ENCODE results near the gene CIROP. TPM values are rescaled to one million over a fixed set of nuclear protein-coding genes. Genes with fewer than 3 reads are reported as not detected.

The CIROP gene
- total RNA-seq, 2 experiments from 2014 or later, result not detected

DNA sequence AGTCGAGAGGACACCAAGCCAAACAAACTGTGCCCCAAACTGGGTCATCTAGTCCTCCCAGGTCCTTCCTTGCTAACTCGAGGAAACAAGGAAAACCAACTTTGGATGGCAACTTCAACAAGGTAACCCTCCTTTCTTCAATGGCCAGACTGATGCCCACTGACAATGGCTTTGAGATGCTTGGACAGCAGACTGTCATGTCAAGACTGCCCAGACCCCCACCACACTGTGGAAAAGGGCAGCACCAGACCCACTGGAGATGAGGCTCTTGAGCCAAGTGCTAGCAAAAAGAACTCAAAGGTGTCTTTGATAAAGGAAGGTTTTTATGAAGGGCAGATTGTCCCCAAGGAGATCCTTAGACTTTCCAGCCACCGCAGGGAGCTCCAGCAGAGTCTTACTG lies 38.4 kb downstream of the CIROP start:
- peaks cover 52% of the 10 kb centered on the region for H3K36me3 Mint-ChIP-seq (ENCODE audit: low read depth)
- no peak for DNase-seq
- peaks cover 26% of the 10 kb centered on the region for H3K4me1 Mint-ChIP-seq
- H3K9me3 Mint-ChIP-seq, result no peaks in the 10 kb centered on the region
- peak overlapping the region; percentile 25 for H3K27ac Mint-ChIP-seq
- H3K27me3 Mint-ChIP-seq, result no peaks in the 10 kb centered on the region
- CTCF ChIA-PET, result interaction anchor here (1.0 to 2.4 kb wide), 4 partner anchors 8 to 80 kb away, joined by 3 to 9 read pairs (median 6); partner anchors contain the start of gene CDH24
- POLR2A ChIA-PET, result interaction anchor here (0.6 kb wide), 1 partner anchor 118 kb away, joined by 4 read pairs; no protein-coding TSS in a partner anchor
- no peak overlapping the region for H3K4me3 Mint-ChIP-seq

DNA sequence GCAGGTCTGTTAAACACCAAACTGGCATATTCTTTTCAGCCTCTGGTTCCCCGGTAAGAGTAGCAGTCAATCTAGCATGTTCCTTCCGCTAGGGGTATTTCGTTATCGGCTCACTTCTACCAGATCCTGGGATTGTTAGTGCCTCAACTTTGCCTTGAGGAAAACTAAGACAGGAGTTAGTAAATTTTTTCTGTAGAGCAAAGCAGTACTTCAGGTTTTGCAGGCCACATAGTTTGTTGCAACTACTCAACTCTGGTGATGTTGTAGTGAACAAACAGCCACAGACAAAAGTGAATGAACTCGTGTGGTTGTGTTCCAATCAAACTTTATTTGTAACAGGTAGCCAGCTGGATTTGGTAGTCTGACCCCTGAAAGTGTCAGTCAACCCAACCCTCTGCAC lies 41.2 kb downstream of the CIROP start:
- no peaks in the 10 kb centered on the region for H3K27me3 Mint-ChIP-seq
- H3K36me3 Mint-ChIP-seq (ENCODE audit: low read depth), result peaks cover 55% of the 10 kb centered on the region
- no peak overlapping the region for H3K4me3 Mint-ChIP-seq
- no peak for DNase-seq
- H3K4me1 Mint-ChIP-seq, result peaks cover 10% of the 10 kb centered on the region
- ChIA-PET CTCF (interaction anchor here (0.5 to 3.8 kb wide), 4 partner anchors 8 to 199 kb away, joined by 3 to 17 read pairs (median 5); no protein-coding TSS in a partner anchor), POLR2A (no interaction called here)
- H3K27ac Mint-ChIP-seq, result no peak overlapping the region
- no peaks in the 10 kb centered on the region for H3K9me3 Mint-ChIP-seq

DNA sequence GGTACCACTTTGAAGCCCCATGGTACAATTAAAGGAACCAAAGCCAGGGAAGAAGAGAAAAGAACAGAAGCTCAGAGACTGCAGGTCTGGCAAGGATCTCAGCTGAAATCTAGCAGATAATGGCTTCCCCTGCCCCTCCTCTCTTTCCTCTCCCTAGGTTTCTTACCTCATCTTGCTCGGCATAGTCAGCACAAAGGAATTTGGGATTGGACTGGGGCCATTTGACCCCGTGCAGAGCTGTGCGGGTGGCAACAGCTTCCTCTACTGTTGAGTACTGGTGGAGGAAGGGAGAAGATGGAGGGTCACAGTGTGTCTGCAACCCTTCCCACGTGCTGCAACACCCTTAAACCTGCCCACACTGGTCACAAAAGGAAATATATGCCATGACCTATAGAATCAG lies 42.8 kb downstream of the CIROP start:
- ChIA-PET CTCF (interaction anchor here (0.7 to 3.8 kb wide), 9 partner anchors 10 to 492 kb away, joined by 3 to 17 read pairs (median 4); no protein-coding TSS in a partner anchor), POLR2A (no interaction called here)
- Mint-ChIP-seq H3K9me3 (no peaks in the 10 kb centered on the region), H3K27me3 (peaks cover under 1% of the 10 kb centered on the region), H3K4me1 (peaks cover 12% of the 10 kb centered on the region), H3K4me3 (no peak overlapping the region), H3K36me3 (ENCODE audit: low read depth) (peaks cover 58% of the 10 kb centered on the region), H3K27ac (no peak overlapping the region)
- no peak for DNase-seq

DNA sequence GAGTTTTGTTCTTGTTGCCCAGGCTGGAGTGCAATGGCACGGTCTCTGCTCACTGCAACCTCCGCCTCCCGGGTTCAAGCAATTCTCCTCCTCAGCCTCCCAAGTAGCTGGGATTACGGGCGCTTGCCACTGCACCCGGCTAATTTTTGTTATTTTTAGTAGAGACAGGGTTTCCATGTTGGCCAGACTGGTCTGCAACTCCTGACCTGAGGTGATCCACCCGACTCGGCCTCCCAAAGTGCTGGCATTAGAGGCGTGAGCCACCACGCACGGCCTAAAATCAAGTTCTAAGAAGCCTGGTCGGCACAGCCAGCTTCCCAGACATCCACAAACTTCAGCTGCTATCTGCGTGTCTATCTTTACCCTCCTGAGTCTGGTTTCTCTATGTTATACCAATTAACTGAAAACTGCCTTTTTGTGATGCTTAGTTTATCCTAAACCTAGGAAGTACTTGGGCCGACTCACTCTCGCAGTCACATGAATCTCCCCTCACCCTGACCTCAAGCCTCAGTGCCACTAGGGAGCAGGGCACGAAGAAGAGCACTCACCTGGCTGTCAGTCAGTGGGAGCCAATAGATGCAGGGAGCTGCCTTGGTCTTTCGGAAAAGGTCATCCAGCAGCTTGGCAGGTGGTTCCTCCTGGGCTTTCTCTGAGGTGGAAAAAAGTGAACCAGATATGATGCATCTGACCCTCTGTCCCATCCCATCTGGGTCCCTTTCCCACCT lies 44.1 kb downstream of the CIROP start:
- Mint-ChIP-seq H3K4me1 (peaks cover 21% of the 10 kb centered on the region), H3K27ac (no peak overlapping the region), H3K9me3 (no peaks in the 10 kb centered on the region), H3K4me3 (no peak overlapping the region), H3K27me3 (peaks cover 8% of the 10 kb centered on the region), H3K36me3 (ENCODE audit: low read depth) (peaks cover 49% of the 10 kb centered on the region)
- DNase-seq, result no peak
- POLR2A ChIA-PET, result interaction anchor here (0.6 kb wide), 1 partner anchor 1049 kb away, joined by 4 read pairs; no protein-coding TSS in a partner anchor
- CTCF ChIA-PET, result interaction anchor here (0.6 to 4.3 kb wide), 7 partner anchors 8 to 88 kb away, joined by 3 to 48 read pairs (median 5); no protein-coding TSS in a partner anchor

DNA sequence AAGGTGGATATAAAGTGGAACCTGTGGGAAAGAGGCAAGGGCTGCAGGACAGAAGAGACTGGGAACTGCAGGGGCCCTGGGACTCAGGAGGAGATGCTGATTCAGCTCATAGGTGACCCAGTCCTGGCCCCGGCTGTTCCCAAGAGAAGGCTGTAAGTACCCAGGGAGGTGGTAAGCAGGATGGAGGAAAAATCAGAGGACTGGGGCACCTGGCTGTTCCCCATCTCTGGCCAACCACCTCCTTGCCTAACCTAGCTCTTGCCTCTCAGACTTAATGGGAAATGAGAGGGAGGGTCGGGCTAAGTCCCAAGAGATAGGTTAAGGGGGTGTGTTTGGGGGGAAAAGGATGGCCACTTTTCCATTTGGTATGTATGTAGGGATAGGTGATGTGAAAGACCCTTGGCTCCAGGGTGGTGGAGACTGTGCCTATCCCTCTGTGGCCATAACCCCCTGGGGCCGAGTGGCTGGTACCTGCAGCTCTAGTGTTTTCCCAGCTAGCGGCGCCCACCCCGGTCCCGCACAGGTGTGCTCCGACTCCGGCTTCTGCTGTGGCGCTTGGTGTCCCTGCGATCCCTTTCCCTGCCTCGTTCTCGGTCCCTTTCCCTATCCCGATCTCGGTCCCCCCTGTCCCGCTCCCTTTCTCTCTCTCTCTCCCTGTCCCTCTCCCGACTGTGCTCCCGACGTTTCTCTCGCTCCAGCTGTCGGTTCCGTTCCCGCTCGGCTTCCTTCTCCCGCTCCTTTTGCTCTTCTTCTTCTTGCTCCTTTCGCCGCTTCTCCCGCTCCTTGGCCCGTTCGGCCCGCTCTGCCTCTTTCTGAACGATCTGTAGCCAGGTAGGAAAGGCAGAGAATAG lies 45.9 kb downstream of the CIROP start:
- H3K4me1 Mint-ChIP-seq, result peaks cover 20% of the 10 kb centered on the region
- H3K4me3 Mint-ChIP-seq, result no peak overlapping the region
- H3K36me3 Mint-ChIP-seq (ENCODE audit: low read depth), result peaks cover 42% of the 10 kb centered on the region
- no peaks in the 10 kb centered on the region for H3K9me3 Mint-ChIP-seq
- peak overlapping the region; percentile 7 for H3K27ac Mint-ChIP-seq
- CTCF ChIA-PET, result interaction anchor here (0.6 to 4.3 kb wide), 31 partner anchors 8 to 498 kb away, joined by 3 to 64 read pairs (median 7); partner anchors contain the start of genes ACIN1, AJUBA, C14orf119 and PRMT5
- DNase-seq, result no peak
- POLR2A ChIA-PET, result interaction anchor here (0.6 to 1.0 kb wide), 2 partner anchors 10 to 68 kb away, joined by 3 to 4 read pairs; no protein-coding TSS in a partner anchor
- peaks cover 8% of the 10 kb centered on the region for H3K27me3 Mint-ChIP-seq

DNA sequence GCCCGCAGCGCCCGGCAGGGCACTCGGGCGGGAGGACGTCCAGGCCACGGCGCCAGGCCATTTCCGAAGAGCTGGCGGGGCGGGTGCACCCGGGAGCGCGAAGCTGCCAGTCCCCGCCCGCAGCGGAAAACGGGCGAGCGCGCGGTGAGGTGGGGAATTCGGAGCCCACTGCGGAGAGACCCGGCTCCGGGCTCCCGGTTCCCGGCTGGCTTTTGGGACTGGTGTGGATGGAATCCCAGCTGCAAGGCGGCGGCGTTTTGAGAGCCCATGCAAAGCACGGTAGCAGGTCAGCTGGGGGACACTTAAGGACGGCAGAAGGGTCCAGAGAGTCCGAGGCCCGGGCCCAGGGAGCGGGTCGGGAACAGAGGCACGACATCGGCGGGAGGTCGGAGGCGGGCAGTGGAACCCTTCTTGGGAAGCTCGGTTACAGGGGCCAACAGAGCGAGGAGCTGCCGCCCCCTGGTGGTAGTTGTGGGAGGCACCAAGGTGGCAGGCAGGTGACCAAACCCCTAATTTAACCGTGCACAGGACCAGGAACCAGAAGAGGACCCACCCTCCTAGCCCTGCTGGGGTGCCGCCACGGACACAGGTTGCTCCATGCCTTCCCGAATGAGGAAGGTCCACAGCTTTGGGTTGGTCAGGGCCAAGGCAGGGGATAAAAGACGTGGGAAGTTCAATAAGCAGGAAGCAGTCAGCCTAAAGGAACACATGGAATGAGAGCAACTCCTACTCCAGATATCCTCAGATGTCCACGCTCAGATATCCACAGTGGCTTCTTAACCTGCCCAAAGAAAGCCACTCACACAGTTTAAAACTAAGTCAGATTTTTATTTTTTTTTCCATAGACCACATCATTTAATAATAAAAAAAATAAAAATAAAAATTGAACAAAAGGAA lies 46.8 kb downstream of the CIROP start:
- DNase-seq, result peak; percentile 89
- H3K36me3 Mint-ChIP-seq (ENCODE audit: low read depth), result peaks cover 33% of the 10 kb centered on the region
- peaks cover 8% of the 10 kb centered on the region for H3K27me3 Mint-ChIP-seq
- H3K9me3 Mint-ChIP-seq, result no peaks in the 10 kb centered on the region
- POLR2A ChIA-PET, result interaction anchor here (0.6 to 1.0 kb wide), 3 partner anchors 11 to 72 kb away, joined by 3 to 6 read pairs (median 4); no protein-coding TSS in a partner anchor
- H3K4me3 Mint-ChIP-seq, result peak overlapping the region; percentile 78
- peaks cover 20% of the 10 kb centered on the region for H3K4me1 Mint-ChIP-seq
- H3K27ac Mint-ChIP-seq, result peak overlapping the region; percentile 68
- CTCF ChIA-PET, result interaction anchor here (0.5 to 4.3 kb wide), 43 partner anchors 9 to 1866 kb away, joined by 3 to 64 read pairs (median 5); partner anchors contain the start of genes ACIN1, AJUBA, C14orf119 and HAUS4

DNA sequence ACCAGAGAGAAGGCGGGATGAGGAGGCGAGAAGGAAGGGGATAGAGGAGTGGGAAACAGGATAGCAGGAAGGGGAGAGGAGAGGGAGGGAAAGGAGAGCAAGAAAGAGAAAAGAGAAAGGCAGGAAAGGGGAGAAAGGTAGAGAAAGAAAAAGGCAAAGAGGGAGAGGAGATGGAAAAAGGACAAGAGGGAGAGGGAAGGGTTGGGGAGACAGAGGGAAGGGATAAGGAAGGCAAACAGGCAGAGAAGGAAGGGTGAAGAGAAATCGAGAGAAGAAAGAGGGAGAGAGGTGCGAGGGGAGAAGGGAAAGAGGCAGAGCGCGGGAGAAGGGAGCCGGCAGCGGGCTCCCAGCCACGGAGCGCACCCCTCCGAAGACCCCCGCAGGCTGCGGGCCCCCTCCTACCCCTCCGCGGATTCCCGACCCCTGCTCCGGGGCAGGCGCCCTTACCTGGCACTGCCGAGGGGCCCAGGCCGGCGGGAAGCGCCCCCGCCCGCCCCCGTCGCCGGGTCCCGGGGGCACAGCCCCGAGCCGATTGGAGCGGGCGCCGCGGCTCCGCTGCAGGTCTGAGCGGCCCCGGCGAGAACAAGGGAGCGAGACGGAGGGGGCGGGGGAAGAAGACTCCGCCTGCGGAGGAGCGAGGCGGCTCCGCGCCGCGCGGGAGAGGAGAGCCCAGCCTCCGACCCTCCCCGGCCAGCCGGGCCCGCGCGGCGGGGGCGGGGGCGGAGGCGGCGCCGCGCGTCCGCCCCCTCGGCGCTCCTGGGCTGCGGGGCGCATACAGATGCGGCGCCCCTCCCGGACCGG lies 47.6 kb downstream of the CIROP start, which contains the start of gene CDH24:
CDH24 (minus strand) TSS at position 565 of the 801 bp plus-strand sequence. CDS start 1,787 bp downstream, outside the sequence.
- Mint-ChIP-seq H3K4me1 (peaks cover 20% of the 10 kb centered on the region), H3K27me3 (peaks cover 8% of the 10 kb centered on the region), H3K4me3 (peak within 1 kb of the TSS; percentile 78), H3K27ac (peak within 1 kb of the TSS; percentile 68), H3K9me3 (no peaks in the 10 kb centered on the region), H3K36me3 (ENCODE audit: low read depth) (peaks cover 25% of the 10 kb centered on the region)
- DNase-seq, result peak; percentile 75
- ChIA-PET CTCF (interaction anchor here (0.5 to 5.9 kb wide), 50 partner anchors 9 to 1865 kb away, joined by 3 to 64 read pairs (median 5); partner anchors contain the start of genes ACIN1, AJUBA, C14orf119 and HAUS4), POLR2A (interaction anchor here (0.8 to 1.0 kb wide), 2 partner anchors 12 to 71 kb away, joined by 4 to 6 read pairs; no protein-coding TSS in a partner anchor)

DNA sequence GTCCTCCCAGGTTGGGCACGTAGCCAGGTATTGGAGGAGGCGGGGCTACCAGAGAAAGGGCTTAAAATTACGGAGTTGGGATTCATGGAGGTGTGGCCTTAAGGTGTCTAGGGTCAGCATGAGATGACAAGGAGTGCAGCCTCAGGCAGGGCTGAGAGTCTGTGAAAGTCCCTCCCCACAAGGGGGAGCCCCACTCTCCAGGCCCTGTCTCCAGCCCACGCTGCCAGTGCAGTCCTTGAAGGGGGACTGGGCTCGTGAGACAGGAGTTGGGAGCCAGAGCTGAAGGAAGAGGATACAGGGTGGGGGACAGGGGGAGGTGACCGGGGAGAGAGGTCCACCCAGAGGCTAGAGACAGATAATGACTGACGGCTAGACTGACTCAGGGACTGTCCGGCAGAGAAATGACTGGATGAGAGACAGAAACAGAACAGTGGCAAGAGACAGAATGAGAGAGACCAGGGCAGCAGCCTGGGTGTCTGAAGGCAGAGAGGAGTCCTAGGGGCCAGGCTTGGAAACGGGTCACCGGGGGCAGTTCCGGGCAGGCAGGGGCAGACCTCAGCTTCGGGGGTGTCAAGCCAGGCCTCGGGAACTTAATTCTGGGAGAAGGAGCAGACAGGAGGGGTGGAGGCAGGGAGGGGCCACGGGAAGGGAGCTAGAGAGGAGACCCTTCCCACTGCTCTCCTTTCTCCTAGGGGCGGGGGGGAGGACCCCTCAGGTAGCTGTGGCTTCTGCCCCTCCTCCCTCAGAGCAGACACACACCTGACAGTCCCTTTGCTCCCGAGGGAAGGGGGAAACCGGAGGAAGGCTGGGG lies 48.4 kb downstream of the CIROP start:
- peaks cover 20% of the 10 kb centered on the region for H3K36me3 Mint-ChIP-seq (ENCODE audit: low read depth)
- H3K4me3 Mint-ChIP-seq, result peak overlapping the region; percentile 67
- peaks cover 20% of the 10 kb centered on the region for H3K4me1 Mint-ChIP-seq
- ChIA-PET POLR2A (no interaction called here), CTCF (interaction anchor here (0.6 to 5.9 kb wide), 13 partner anchors 14 to 496 kb away, joined by 3 to 61 read pairs (median 3); no protein-coding TSS in a partner anchor)
- DNase-seq, result peak; percentile 74
- peaks cover 8% of the 10 kb centered on the region for H3K27me3 Mint-ChIP-seq
- no peaks in the 10 kb centered on the region for H3K9me3 Mint-ChIP-seq
- peak overlapping the region; percentile 28 for H3K27ac Mint-ChIP-seq

DNA sequence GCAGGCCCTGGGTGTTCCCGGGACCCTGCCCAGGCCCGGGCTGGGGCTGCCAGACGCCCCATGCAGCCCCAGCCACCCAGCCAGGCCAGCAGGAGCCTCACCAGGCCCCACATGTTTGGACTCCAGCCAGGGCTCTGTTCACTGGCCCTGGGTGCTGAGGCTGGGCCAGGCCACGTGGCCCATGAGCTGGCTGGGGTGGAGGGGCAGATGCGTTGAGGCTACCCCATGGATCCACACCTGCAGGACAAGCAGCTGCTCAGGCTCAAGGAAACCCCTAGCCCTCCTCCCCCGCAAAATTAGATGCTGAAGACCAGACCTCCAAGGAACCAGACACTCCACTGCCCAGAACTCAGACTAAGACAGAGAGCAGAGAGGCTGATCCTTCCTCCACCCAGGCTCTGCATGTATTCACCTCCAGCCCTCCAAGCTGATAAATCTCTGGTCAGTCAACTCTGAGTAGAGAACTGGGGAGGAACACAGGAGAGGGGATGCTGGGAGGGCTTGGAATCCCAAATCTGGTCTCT lies 49.1 kb downstream of the CIROP start:
- no peak for DNase-seq
- peaks cover 15% of the 10 kb centered on the region for H3K36me3 Mint-ChIP-seq (ENCODE audit: low read depth)
- H3K4me1 Mint-ChIP-seq, result peaks cover 20% of the 10 kb centered on the region
- H3K27me3 Mint-ChIP-seq, result peaks cover 8% of the 10 kb centered on the region
- ChIA-PET POLR2A (no interaction called here), CTCF (interaction anchor here (0.8 to 5.9 kb wide), 9 partner anchors 9 to 495 kb away, joined by 3 to 36 read pairs (median 5); no protein-coding TSS in a partner anchor)
- H3K4me3 Mint-ChIP-seq, result peak overlapping the region; percentile 67
- H3K27ac Mint-ChIP-seq, result peak overlapping the region; percentile 28
- H3K9me3 Mint-ChIP-seq, result no peaks in the 10 kb centered on the region

DNA sequence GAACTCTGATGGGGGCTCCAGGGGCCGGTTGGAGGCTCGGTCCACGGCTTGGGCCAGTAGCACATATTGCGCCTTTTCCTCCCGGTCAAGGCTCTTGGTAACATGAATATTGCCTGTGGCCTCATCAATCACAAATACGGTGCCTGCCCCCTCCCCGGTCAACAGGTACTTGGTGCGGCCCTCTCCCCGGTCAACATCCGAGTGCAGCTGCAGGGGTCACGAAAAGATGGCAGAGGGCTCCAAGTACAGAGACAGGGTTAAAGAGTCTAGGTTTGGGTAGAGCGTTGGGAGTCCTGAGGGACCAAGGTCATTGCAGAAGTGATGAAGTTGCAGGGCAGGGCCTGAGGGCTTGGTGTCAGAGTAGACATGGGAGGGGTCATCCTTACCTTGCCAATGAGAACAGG lies 49.6 kb downstream of the CIROP start:
- Mint-ChIP-seq H3K4me1 (peaks cover 20% of the 10 kb centered on the region), H3K36me3 (ENCODE audit: low read depth) (peaks cover 13% of the 10 kb centered on the region), H3K27ac (no peak overlapping the region), H3K4me3 (no peak overlapping the region), H3K9me3 (no peaks in the 10 kb centered on the region), H3K27me3 (peaks cover 8% of the 10 kb centered on the region)
- CTCF ChIA-PET, result interaction anchor here (0.8 to 5.9 kb wide), 9 partner anchors 9 to 495 kb away, joined by 3 to 36 read pairs (median 3); no protein-coding TSS in a partner anchor
- POLR2A ChIA-PET, result no interaction called here
- no peak for DNase-seq
